HL-60 (cell line): ENCODE measurements around the gene TDRD9.

Experiments used
- DNase-seq, 2 experiments: peaks; one replicate each; pipeline ENCODE4 v3.0.0-alpha.2; 2010 to 2020; ENCODE audit warnings: low read depth in 1 of 2, low spot score in 1 of 2
- H3K27ac ChIP-seq: fragments of 250-450 bp; sonication (Bioruptor Pico); replicated peaks from 2 replicates; pipeline ENCODE4 v1.5.1; 2020; ENCODE audit warnings: mild to moderate bottlenecking, moderate library complexity
- H3K27me3 ChIP-seq: fragments of 250-450 bp; sonication (Bioruptor Pico); 2 replicates; pipeline ENCODE4 v1.5.1; 2021; ENCODE audit warnings: mild to moderate bottlenecking, moderate library complexity; ENCODE audit not compliant: insufficient read depth, poor library complexity, severe bottlenecking
- H3K4me3 ChIP-seq: replicated peaks from 2 replicates; pipeline ENCODE4 v1.5.1; 2011; ENCODE audit warnings: mild to moderate bottlenecking, control low read depth, low read length; ENCODE audit not compliant: insufficient read depth
- CTCF ChIP-seq: IDR thresholded peaks from one replicate; pipeline ENCODE4 v1.5.1; 2011; ENCODE audit warnings: low read length, control low read depth, inconsistent platforms; ENCODE audit not compliant: insufficient read depth
- GABPA ChIP-seq: IDR thresholded peaks from 2 replicates; pipeline ENCODE4 v1.6.1; 2012; ENCODE audit warnings: low read depth
- POLR2AphosphoS5 ChIP-seq: IDR thresholded peaks from 2 replicates; pipeline ENCODE4 v1.6.1; 2012; ENCODE audit warnings: low read depth
- SPI1 ChIP-seq: IDR thresholded peaks from 2 replicates; pipeline ENCODE4 v1.6.1; 2012; ENCODE audit warnings: low read depth, mild to moderate bottlenecking, borderline replicate concordance
- TF ChIP-seq, protein P1 (sequence below): IDR thresholded peaks from 2 replicates; pipeline ENCODE4 v1.6.1; 2012; ENCODE audit warnings: low read depth; ENCODE audit not compliant: insufficient replicate concordance

Gene TDRD9

DNA sequence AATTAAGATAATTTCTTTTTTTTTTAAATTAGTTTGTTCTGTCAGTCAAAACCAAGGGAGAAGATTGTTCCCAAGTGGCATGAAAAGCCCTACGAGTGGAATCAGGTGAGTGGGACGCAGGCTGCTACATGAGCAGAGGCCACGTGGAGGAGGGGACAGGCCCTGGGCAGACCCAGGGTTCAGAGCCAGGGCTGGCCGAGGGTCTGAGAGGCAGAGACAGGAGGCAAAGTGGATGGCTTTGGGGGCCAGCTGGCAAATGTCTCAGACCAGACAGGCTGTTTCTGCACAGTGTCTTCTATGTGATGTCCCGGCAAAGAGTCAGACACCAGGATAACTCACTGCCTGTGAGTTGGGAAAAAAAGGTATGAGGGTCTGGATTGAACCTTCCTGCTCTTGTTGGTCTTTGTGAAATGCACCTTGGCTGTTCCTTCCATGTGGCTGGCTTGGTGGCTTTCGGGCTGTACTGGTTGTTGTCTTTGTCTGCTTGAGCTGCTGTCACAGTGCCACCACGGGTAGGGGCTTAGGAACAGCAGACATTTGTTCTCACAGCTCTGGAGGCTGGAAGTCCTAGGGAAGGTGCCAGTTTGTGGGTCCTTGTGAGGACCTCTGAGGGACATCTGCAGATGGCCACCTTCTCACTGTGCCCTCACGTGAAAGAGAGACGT is 121.5 kb downstream of the TDRD9 start:
- DNase-seq, result no peak
- TF ChIP-seq POLR2AphosphoS5 (no peak), CTCF (no peak), GABPA (no peak), SPI1 (no peak)
- TF ChIP-seq, protein P1, sequence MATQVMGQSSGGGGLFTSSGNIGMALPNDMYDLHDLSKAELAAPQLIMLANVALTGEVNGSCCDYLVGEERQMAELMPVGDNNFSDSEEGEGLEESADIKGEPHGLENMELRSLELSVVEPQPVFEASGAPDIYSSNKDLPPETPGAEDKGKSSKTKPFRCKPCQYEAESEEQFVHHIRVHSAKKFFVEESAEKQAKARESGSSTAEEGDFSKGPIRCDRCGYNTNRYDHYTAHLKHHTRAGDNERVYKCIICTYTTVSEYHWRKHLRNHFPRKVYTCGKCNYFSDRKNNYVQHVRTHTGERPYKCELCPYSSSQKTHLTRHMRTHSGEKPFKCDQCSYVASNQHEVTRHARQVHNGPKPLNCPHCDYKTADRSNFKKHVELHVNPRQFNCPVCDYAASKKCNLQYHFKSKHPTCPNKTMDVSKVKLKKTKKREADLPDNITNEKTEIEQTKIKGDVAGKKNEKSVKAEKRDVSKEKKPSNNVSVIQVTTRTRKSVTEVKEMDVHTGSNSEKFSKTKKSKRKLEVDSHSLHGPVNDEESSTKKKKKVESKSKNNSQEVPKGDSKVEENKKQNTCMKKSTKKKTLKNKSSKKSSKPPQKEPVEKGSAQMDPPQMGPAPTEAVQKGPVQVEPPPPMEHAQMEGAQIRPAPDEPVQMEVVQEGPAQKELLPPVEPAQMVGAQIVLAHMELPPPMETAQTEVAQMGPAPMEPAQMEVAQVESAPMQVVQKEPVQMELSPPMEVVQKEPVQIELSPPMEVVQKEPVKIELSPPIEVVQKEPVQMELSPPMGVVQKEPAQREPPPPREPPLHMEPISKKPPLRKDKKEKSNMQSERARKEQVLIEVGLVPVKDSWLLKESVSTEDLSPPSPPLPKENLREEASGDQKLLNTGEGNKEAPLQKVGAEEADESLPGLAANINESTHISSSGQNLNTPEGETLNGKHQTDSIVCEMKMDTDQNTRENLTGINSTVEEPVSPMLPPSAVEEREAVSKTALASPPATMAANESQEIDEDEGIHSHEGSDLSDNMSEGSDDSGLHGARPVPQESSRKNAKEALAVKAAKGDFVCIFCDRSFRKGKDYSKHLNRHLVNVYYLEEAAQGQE, result no peak
- Histone ChIP-seq H3K27ac (no peak overlapping the region), H3K4me3 (no peak overlapping the region), H3K27me3 (no peaks in the 10 kb centered on the region)

DNA sequence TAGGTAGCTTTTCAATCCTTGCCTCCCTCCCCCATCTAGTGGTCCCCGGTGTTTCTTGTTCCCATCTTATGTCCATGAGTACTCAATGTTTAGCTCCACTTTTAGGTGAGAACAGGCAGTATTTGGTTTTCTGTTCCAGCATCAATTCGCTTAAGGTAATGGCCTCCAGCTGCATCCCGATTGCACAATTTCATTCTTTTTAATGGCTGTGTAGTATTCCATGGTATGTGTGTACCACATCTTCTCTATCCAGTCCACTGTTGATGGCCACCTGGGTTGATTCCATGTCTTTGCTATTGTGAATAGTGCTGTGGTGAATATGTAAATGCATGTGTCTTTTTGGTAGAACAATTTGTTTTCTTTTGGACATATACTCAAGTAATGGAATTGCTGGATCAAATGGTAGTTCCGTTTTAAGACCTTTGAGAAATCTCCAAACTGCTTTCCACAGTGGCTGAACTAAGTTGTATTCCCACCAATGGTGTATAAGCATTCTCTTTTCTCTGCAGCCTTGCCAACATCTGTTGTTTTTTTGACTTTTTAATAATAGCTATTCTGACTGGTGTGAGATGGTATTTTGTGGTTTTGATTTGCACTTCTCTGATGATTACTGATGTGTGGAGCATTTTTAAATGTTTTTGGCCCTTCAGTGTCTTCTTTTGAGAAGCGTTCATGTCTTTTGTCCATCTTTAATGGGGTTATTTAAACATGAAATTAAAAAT is 123.0 kb downstream of the TDRD9 start:
- Histone ChIP-seq H3K27ac (no peak overlapping the region), H3K4me3 (no peak overlapping the region), H3K27me3 (no peaks in the 10 kb centered on the region)
- TF ChIP-seq SPI1 (no peak), GABPA (no peak), POLR2AphosphoS5 (no peak), CTCF (no peak)
- TF ChIP-seq, protein P1, result no peak
- no peak for DNase-seq

DNA sequence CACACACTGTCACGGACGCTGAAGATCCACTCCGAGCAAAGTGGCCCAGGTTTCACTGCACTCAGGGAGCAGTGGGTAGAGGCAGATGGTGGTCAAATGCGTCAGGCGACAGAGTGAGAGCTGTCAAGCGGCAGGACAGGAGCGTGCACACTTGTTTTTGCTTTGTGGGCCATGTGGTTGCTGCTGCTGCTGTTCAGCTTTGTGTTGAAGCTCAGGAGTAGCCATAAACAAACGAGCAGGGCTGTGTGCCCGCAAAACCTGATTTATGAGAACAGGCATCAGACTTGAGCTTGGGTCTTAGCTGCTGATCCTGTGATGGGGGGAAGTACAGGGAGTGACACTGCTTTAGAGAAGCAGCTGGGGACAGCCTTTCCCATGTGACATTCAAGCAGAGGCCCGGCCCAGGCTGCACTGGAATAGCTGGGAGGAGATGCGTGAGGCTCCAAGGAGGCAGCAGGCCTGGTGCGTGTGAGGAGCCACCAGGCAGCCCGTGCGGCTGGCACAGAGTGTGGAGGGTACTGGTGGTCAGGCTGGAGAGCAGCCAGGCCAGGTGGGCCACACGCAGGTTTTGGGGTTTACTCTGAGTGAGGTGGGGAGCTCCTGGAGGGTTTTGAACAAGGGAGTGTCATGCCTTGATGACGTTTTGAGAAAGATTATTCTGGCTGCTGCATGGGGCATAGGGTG is 126.1 kb downstream of the TDRD9 start:
- peaks cover 2% of the 10 kb centered on the region for H3K27me3 ChIP-seq
- TF ChIP-seq SPI1 (no peak), POLR2AphosphoS5 (no peak), CTCF (no peak), GABPA (no peak)
- TF ChIP-seq, protein P1, result no peak
- no peak for DNase-seq
- H3K4me3 ChIP-seq, result no peak overlapping the region
- H3K27ac ChIP-seq, result no peak overlapping the region
